ENCODE data around the gene ROMO1. TPM values are rescaled to one million over a fixed set of nuclear protein-coding genes. Genes with fewer than 3 reads are reported as not detected.
"Not testable (repeated sequence)": the region's sequence is repeated elsewhere in the genome, so short reads cannot be mapped to it uniquely, and the experiment has no call there.

ROMO1 gene
- total RNA-seq, 1 donor from 2014 or later, result 158 TPM

- no peaks in the 10 kb centered on the region for H3K9me3 Mint-ChIP-seq
- H3K27me3 Mint-ChIP-seq (ENCODE audit: low read depth), result peaks cover 12% of the 10 kb centered on the region
- peaks cover 44% of the 10 kb centered on the region for H3K4me1 Mint-ChIP-seq
- peak overlapping the region; percentile 99 for H3K4me3 Mint-ChIP-seq
- TF ChIP-seq CTCF (conservative IDR thresholded peaks at IDR 0.05), result no peak
- peaks cover 21% of the 10 kb centered on the region for H3K36me3 Mint-ChIP-seq (ENCODE audit: low read depth)
- H3K27ac Mint-ChIP-seq (ENCODE audit: unreplicated experiment), result no peak overlapping the region
- no peak for DNase-seq (ENCODE audit: low read depth, low spot score)
Observed at GRCh38 chr20:35743693-35744491, 44.7 kb downstream of the ROMO1 start.

GRCh38 chr20:35744492-35744841, 45.3 kb downstream of the ROMO1 start:
- H3K4me3 Mint-ChIP-seq, result peak overlapping the region; percentile 99
- not testable (repeated sequence) for H3K27me3 Mint-ChIP-seq (ENCODE audit: low read depth); H3K27ac Mint-ChIP-seq (ENCODE audit: unreplicated experiment); H3K9me3 Mint-ChIP-seq; DNase-seq (ENCODE audit: low read depth, low spot score)
- peaks cover 18% of the 10 kb centered on the region for H3K36me3 Mint-ChIP-seq (ENCODE audit: low read depth)
- peaks cover 40% of the 10 kb centered on the region for H3K4me1 Mint-ChIP-seq

Other genes with a start within 250 kb of the ROMO1 start
- 64.5 and 67.7 TPM in 2 replicates for gene CEP250, start 243.8 kb upstream of the ROMO1 start, total RNA-seq
- not detected in 2 replicates for gene C20orf173, start 169.8 kb upstream of the ROMO1 start, total RNA-seq
- gene ERGIC3, start 157.3 kb upstream of the ROMO1 start, total RNA-seq, result 250 and 267 TPM in 2 replicates
- 2.3 and 3.1 TPM in 2 replicates for gene SPAG4, start 83.6 kb upstream of the ROMO1 start, total RNA-seq
- gene CPNE1, start 34.5 kb upstream of the ROMO1 start, total RNA-seq, result 236 and 245 TPM in 2 replicates
- 189 and 191 TPM in 2 replicates for gene RBM12, start 34.5 kb upstream of the ROMO1 start, total RNA-seq
- gene NFS1, start 53 bp upstream of the ROMO1 start, total RNA-seq, result 19.4 and 21.3 TPM in 2 replicates
- gene RBM39, start 42.9 kb downstream of the ROMO1 start, total RNA-seq, result 333 and 357 TPM in 2 replicates
- 53.0 and 57.1 TPM in 2 replicates for gene PHF20, start 72.6 kb downstream of the ROMO1 start, total RNA-seq

Measured in neural crest cell (in vitro differentiated cells).